OCI-LY1 (cell line): Measurements from ENCODE around the gene HELLS.

Experiments used
- EZH2 ChIP-seq: fragments of 200-600 bp; sonication (generic), shearing (Covaris generic); IDR thresholded peaks from 2 replicates; pipeline ENCODE4 v1.8.0; 2017; ENCODE audit warnings: borderline replicate concordance, mixed run types, mild to moderate bottlenecking, antibody characterized with exemption, low read length, moderate library complexity, mixed read lengths
- TF ChIP-seq, protein P1 (sequence below): fragments of 200-600 bp; sonication (generic), shearing (Covaris generic); IDR thresholded peaks from 2 replicates; pipeline ENCODE4 v1.5.1; 2017; ENCODE audit warnings: mild to moderate bottlenecking, antibody characterized with exemption, low read length, moderate library complexity, mixed read lengths

DNA sequence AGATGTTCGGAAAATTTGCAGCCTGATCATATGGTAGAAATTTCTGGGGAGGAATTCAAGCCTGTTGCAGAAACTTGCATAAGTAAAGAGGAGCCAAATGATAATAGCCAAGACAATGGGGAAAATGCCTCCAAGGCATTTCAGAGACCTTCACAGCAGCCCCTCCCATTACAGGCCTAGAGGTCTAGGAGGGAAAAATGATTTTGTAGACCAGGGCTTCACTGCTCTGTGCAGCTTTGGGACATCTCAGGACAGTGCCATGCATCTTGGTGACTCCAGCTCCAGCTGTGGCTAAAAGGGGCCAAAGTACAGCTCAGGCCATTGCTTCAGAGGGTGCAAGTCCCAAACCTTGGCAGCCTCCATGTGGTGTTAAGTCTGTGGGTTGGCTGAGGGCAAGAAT lies 87.4 kb downstream of the HELLS start:
- TF ChIP-seq, protein P1, sequence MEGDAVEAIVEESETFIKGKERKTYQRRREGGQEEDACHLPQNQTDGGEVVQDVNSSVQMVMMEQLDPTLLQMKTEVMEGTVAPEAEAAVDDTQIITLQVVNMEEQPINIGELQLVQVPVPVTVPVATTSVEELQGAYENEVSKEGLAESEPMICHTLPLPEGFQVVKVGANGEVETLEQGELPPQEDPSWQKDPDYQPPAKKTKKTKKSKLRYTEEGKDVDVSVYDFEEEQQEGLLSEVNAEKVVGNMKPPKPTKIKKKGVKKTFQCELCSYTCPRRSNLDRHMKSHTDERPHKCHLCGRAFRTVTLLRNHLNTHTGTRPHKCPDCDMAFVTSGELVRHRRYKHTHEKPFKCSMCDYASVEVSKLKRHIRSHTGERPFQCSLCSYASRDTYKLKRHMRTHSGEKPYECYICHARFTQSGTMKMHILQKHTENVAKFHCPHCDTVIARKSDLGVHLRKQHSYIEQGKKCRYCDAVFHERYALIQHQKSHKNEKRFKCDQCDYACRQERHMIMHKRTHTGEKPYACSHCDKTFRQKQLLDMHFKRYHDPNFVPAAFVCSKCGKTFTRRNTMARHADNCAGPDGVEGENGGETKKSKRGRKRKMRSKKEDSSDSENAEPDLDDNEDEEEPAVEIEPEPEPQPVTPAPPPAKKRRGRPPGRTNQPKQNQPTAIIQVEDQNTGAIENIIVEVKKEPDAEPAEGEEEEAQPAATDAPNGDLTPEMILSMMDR: no peak
- TF ChIP-seq EZH2: no peak
